ENCODE results near the gene SLC39A11. TPM values are rescaled to one million over a fixed set of nuclear protein-coding genes. Genes with fewer than 3 reads are reported as not detected.

SLC39A11 gene
- total and polyA plus RNA-seq, 2 of the 13 experiments (the other 11 are each of a cell fraction or from before 2014, with no cell fraction given), result 17.2 to 31.5 TPM

- FAIRE-seq, result no peak
- no peaks in the 10 kb centered on the region for H3K36me3 ChIP-seq (replicated peaks in 1 of 2; ENCODE audit: control insufficient read depth in 1 of 2, insufficient read depth in 2 of 2, low read length in 2 of 2)
- H3K79me2 ChIP-seq (ENCODE audit: insufficient read depth, low read length), result no peaks in the 10 kb centered on the region
- H3K4me1 ChIP-seq (ENCODE audit: insufficient read depth, low read length), result peaks cover 44% of the 10 kb centered on the region
- no peak overlapping the region for H3K4me2 ChIP-seq (ENCODE audit: low read depth, low read length)
- no peak for ATAC-seq
- ChIA-PET CTCF (ENCODE audit: low intra/inter-chr PET ratio, low total read pairs) (no interaction called here), POLR2A (no interaction called here)
- no peak for DNase-seq (ENCODE audit: low spot score)
- BruUV-seq (replicated peaks), result no TSS peak
- no peaks in the 10 kb centered on the region for H3K9me3 ChIP-seq (ENCODE audit: low read length)
- in situ Hi-C loops (cut with HindIII; ENCODE audit: extremely low pct_ligation_motif_present, low pct_unique_long_range_greater_than_20kb), result loop anchor here (25.0 kb wide), 1 partner anchor 365 kb away; no protein-coding TSS in a partner anchor
- H3K27ac ChIP-seq (ENCODE audit: extremely low read length, insufficient read depth, low read length), result no peak overlapping the region
- WGBS (ENCODE audit: low lambda C conversion rate), result 80% methylated on average over 1 of the region's 1 CpG
- no peak overlapping the region for H2AFZ ChIP-seq (ENCODE audit: low read length)
- H3K27me3 ChIP-seq (ENCODE audit: control insufficient read depth in 1 of 2, insufficient read depth in 2 of 2, low read length in 2 of 2), result no peaks in the 10 kb centered on the region
- no peaks in the 10 kb centered on the region for H4K20me1 ChIP-seq (ENCODE audit: insufficient read depth, low read length)
- no peak overlapping the region for H3K4me3 ChIP-seq (replicated peaks in 1 of 3; ENCODE audit: insufficient read depth in 1 of 3, low read depth in 2 of 3, low read length in 3 of 3)
- no peak overlapping the region for H3K9ac ChIP-seq (ENCODE audit: insufficient read depth, low read depth, low read length)
- intact Hi-C loops (cut with micrococcal nuclease; ENCODE audit: unreplicated experiment), result no loop called here
- TF ChIP-seq ZNF629 (CRISPR knock-in tag; conservative IDR thresholded peaks at IDR 0.05) (no peak), HNF4A (CRISPR knock-in tag; IDR thresholded peaks at IDR 0.05) (0 out of 2 replicates have a peak, but pooled peaks have one; percentile 24), ZSCAN31 (CRISPR knock-in tag; IDR thresholded peaks at IDR 0.05; ENCODE audit: low read depth) (no peak), ZNF562 (CRISPR knock-in tag; IDR thresholded peaks at IDR 0.05; ENCODE audit: borderline replicate concordance) (no peak), KAT2B (IDR thresholded peaks at IDR 0.05; ENCODE audit: borderline replicate concordance, low read depth, low read length) (no peak), ZNF646 (CRISPR knock-in tag; IDR thresholded peaks at IDR 0.05) (peak; percentile 61; the same call in 1 of the 2 replicates), ZFP36 (IDR thresholded peaks at IDR 0.05; ENCODE audit: borderline replicate concordance, low read depth, low read length, partially characterized antibody) (no peak), ZNF652 (CRISPR knock-in tag; IDR thresholded peaks at IDR 0.05; ENCODE audit: borderline replicate concordance, low read depth) (peak; percentile 93)
- TF ChIP-seq, protein P1, sequence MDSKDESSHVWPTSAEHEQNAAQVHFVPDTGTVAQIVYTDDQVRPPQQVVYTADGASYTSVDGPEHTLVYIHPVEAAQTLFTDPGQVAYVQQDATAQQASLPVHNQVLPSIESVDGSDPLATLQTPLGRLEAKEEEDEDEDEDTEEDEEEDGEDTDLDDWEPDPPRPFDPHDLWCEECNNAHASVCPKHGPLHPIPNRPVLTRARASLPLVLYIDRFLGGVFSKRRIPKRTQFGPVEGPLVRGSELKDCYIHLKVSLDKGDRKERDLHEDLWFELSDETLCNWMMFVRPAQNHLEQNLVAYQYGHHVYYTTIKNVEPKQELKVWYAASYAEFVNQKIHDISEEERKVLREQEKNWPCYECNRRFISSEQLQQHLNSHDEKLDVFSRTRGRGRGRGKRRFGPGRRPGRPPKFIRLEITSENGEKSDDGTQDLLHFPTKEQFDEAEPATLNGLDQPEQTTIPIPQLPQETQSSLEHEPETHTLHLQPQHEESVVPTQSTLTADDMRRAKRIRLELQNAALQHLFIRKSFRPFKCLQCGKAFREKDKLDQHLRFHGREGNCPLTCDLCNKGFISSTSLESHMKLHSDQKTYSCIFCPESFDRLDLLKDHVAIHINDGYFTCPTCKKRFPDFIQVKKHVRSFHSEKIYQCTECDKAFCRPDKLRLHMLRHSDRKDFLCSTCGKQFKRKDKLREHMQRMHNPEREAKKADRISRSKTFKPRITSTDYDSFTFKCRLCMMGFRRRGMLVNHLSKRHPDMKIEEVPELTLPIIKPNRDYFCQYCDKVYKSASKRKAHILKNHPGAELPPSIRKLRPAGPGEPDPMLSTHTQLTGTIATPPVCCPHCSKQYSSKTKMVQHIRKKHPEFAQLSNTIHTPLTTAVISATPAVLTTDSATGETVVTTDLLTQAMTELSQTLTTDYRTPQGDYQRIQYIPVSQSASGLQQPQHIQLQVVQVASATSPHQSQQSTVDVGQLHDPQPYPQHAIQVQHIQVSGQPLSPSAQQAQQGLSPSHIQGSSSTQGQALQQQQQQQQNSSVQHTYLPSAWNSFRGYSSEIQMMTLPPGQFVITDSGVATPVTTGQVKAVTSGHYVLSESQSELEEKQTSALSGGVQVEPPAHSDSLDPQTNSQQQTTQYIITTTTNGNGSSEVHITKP (CRISPR knock-in tag; IDR thresholded peaks at IDR 0.05; ENCODE audit: low read depth), result 0 out of 2 replicates have a peak, but pooled peaks have one; percentile 11
- TF ChIP-seq, protein P2, sequence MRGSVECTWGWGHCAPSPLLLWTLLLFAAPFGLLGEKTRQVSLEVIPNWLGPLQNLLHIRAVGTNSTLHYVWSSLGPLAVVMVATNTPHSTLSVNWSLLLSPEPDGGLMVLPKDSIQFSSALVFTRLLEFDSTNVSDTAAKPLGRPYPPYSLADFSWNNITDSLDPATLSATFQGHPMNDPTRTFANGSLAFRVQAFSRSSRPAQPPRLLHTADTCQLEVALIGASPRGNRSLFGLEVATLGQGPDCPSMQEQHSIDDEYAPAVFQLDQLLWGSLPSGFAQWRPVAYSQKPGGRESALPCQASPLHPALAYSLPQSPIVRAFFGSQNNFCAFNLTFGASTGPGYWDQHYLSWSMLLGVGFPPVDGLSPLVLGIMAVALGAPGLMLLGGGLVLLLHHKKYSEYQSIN (CRISPR knock-in tag; IDR thresholded peaks at IDR 0.05; ENCODE audit: borderline replicate concordance), result no peak
- TF ChIP-seq, protein P3, sequence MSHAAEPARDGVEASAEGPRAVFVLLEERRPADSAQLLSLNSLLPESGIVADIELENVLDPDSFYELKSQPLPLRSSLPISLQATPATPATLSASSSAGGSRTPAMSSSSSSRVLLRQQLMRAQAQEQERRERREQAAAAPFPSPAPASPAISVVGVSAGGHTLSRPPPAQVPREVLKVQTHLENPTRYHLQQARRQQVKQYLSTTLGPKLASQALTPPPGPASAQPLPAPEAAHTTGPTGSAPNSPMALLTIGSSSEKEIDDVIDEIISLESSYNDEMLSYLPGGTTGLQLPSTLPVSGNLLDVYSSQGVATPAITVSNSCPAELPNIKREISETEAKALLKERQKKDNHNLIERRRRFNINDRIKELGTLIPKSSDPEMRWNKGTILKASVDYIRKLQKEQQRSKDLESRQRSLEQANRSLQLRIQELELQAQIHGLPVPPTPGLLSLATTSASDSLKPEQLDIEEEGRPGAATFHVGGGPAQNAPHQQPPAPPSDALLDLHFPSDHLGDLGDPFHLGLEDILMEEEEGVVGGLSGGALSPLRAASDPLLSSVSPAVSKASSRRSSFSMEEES (CRISPR knock-in tag; IDR thresholded peaks at IDR 0.05), result no peak
Measured at GRCh38 chr17:72927760-72928159, 164.7 kb downstream of the SLC39A11 start.

All from HepG2 (cell line).